Astrocyte of the spinal cord (primary cell): ENCODE results near the gene WDR54.
A peak's percentile ranks its signal among the peaks of the same experiment; 100 is the strongest.

Experiments used
- DNase-seq: peaks from one replicate; pipeline ENCODE4 v3.0.0; 2011; ENCODE audit warnings: low read depth, low spot score
- H3K4me3 ChIP-seq: 2 replicates; pipeline ENCODE4 v1.5.1; 2011; ENCODE audit warnings: low read depth, mild to moderate bottlenecking, low read length, moderate library complexity
- in situ Hi-C: cut with HindIII; loops from 2 replicates; pipeline ENCODE4 v1.10.0; 2017; ENCODE audit warnings: low sequenced_read_pairs
- TF ChIP-seq, protein P1 (sequence below): IDR thresholded peaks from 2 replicates; pipeline ENCODE4 v1.5.1; 2012; ENCODE audit warnings: low read depth, mild to moderate bottlenecking, low read length, inconsistent platforms

The WDR54 gene

GRCh38 chr2:74387346-74387745 lies 34.2 kb upstream of the WDR54 start:
- TF ChIP-seq, protein P1, sequence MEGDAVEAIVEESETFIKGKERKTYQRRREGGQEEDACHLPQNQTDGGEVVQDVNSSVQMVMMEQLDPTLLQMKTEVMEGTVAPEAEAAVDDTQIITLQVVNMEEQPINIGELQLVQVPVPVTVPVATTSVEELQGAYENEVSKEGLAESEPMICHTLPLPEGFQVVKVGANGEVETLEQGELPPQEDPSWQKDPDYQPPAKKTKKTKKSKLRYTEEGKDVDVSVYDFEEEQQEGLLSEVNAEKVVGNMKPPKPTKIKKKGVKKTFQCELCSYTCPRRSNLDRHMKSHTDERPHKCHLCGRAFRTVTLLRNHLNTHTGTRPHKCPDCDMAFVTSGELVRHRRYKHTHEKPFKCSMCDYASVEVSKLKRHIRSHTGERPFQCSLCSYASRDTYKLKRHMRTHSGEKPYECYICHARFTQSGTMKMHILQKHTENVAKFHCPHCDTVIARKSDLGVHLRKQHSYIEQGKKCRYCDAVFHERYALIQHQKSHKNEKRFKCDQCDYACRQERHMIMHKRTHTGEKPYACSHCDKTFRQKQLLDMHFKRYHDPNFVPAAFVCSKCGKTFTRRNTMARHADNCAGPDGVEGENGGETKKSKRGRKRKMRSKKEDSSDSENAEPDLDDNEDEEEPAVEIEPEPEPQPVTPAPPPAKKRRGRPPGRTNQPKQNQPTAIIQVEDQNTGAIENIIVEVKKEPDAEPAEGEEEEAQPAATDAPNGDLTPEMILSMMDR = no peak
- peak; percentile 22 for DNase-seq
- H3K4me3 ChIP-seq = no peak overlapping the region
- in situ Hi-C loops = no loop called here

DNA sequence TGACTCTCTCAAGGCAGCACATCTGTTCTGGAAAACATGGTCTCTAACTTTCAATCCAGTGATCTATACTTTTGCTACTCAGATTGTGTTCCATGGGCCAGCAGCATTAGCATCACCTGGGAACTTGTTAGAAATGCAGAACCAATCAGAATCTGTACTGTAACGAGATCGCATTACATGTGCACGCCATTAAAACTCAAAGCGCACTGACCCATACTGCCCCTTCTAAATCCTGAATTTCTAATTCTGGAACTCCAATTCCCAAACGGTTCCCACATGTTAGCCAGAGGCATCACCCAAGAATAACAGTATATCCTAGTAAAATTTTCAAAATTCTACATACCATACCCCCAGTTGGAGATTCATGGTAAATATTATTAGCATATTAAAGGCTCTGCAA lies 30.9 kb upstream of the WDR54 start:
- peak overlapping the region; percentile 70 for H3K4me3 ChIP-seq
- in situ Hi-C loops = no loop called here

DNA sequence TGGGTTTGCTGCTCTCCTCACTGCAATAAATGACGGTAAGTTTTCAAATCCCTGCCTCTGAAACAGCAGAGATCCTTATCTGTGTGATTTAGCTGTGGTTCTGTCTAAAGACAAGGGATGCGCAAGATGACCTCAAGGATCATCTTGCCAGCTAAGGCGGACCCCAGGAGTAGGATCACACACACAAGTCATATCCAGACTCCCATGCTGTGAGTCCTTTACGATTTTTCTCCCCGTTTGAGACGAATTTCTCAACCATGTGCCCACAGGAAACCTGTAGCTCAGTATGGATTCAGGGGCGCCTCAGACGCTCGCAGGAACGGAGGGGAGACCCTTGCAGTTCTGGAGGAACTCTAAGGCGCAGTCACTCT lies 30.3 kb upstream of the WDR54 start:
- peak overlapping the region; percentile 70 for H3K4me3 ChIP-seq
- in situ Hi-C loops = no loop called here
- peak; percentile 32 for DNase-seq
- TF ChIP-seq, protein P1 = no peak

More for the DNA sequence above, 30.9 kb upstream of the WDR54 start:
- TF ChIP-seq, protein P1 = no peak
- DNase-seq = no peak

DNA sequence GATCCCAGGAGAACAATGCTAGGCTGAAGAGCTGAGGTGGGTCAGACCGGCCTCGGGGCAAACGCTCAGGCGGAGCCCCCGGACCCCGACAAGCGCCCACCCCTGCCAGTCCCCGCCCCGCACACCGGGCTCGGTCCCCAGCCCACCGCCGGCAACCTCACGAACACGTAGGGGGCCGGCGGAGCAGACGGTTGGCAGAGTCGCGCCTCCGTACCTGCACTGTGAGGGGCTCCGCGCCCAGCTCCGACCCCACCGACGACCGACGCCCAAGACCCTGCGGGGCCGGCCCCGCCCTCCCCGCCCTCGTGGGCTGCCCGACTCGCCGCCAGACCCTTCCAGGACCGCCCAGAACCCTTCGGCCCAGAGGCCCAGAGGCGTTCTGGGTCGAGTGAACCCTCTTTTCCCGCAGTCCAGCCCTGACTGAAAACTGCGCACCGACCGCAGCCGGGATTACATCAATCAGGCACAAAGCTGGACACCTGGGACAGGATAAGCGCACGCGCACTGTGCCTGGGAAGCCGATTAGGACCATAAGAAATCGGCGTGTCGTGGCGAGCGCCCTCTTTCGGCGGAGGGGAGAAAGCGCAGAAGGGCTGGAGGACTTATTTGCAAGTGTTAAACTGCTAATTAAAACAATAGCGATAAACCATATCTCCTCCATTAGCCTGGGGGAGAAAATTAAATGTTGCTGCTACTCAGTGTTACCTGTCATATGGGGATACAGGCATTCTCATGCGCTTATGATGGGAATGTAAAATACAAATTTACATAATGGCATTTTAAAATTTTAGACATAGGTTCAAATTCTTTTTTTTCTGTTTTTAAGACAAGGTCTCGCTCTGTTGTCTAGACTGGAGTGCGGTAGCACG lies 29.7 kb upstream of the WDR54 start:
- in situ Hi-C loops = no loop called here
- H3K4me3 ChIP-seq = peak overlapping the region; percentile 70
- peak; percentile 91 for DNase-seq
- TF ChIP-seq, protein P1 = peak; percentile 98

- in situ Hi-C loops = no loop called here
Measured at GRCh38 chr2:74392449-74392743, 29.1 kb upstream of the WDR54 start.

GRCh38 chr2:74393525-74393924 lies 28.0 kb upstream of the WDR54 start:
- DNase-seq = no peak
- in situ Hi-C loops = no loop called here
- no peak overlapping the region for H3K4me3 ChIP-seq
- TF ChIP-seq, protein P1 = no peak

More at GRCh38 chr2:74392449-74392743, 29.1 kb upstream of the WDR54 start:
- DNase-seq = no peak
- H3K4me3 ChIP-seq = no peak overlapping the region
- TF ChIP-seq, protein P1 = no peak
